Measurements from ENCODE around the gene GPC6. TPM values are rescaled to one million over a fixed set of nuclear protein-coding genes. Genes with fewer than 3 reads are reported as not detected.

GPC6 gene
- total RNA-seq, 2 donors from 2014 or later: 1.6 to 4.0 TPM

DNA sequence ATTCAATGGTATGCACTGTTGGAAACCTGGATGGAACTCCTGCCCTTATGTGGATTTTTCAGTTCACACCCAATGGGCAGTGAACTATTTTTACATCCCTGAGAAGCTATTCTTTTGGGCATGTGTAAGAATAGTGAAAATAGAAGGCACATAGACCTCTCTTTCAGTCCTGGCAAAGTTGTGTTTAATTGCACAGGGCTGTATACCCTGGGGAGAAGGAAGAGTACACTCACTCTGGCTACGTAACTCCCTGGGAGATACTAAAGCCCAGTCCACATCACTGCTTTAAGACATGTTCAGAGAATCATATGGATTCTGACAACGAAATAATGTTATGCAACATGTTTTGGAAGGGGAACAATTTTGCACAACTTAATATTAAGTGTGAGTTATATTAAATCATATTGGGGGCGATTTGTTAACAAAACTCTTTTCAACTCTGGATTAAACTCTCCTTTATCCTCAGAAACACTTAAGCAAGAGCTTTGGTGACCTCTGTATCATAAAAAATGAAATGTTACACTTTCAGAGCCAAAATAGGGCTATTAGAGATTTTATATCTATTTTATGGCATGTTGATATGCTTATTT lies 1086.8 kb downstream of the GPC6 start:
- no peaks in the 10 kb centered on the region for H3K27me3 ChIP-seq
- H3K9me3 ChIP-seq: no peaks in the 10 kb centered on the region
- DNase-seq (no peak), ATAC-seq (no peak)
- intact Hi-C loops (cut with DNase I): no loop called here
- peaks cover 4% of the 10 kb centered on the region for H3K4me1 ChIP-seq
- no peaks in the 10 kb centered on the region for H3K36me3 ChIP-seq (replicated peaks in 1 of 2; ENCODE audit: insufficient read depth in 1 of 2, low read depth in 2 of 2)
- TF ChIP-seq, protein P1, sequence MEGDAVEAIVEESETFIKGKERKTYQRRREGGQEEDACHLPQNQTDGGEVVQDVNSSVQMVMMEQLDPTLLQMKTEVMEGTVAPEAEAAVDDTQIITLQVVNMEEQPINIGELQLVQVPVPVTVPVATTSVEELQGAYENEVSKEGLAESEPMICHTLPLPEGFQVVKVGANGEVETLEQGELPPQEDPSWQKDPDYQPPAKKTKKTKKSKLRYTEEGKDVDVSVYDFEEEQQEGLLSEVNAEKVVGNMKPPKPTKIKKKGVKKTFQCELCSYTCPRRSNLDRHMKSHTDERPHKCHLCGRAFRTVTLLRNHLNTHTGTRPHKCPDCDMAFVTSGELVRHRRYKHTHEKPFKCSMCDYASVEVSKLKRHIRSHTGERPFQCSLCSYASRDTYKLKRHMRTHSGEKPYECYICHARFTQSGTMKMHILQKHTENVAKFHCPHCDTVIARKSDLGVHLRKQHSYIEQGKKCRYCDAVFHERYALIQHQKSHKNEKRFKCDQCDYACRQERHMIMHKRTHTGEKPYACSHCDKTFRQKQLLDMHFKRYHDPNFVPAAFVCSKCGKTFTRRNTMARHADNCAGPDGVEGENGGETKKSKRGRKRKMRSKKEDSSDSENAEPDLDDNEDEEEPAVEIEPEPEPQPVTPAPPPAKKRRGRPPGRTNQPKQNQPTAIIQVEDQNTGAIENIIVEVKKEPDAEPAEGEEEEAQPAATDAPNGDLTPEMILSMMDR (IDR thresholded peaks at IDR 0.05): no peak
- TF ChIP-seq POLR2A (IDR thresholded peaks at IDR 0.05): no peak
- H3K4me3 ChIP-seq: no peak overlapping the region
- 78 to 94% methylated on average over 3 of the region's 3 CpGs for WGBS, 2 donors
- no peak overlapping the region for H3K27ac ChIP-seq

DNA sequence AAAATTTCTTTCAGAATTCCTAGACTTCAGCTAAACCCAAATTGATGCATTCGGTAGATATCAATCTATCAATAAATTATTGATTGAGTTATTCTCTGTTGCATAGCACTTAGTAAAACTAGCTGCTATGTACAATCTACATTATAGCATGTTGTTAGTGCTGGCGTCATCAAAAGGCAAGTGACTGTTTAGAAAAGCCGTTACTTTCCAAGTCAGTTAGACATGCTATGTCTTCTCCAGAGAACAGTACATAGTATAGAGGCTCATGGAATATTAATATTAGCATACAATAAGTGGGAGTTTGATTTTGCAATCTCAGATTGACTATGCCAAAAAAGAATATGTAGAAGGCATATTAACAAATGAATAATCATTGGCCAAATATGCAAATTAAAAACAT lies 1087.3 kb downstream of the GPC6 start:
- WGBS, 2 donors: 85 to 93% methylated on average over 3 of the region's 3 CpGs
- intact Hi-C loops (cut with DNase I): no loop called here
- H3K4me1 ChIP-seq: peaks cover 4% of the 10 kb centered on the region

DNA sequence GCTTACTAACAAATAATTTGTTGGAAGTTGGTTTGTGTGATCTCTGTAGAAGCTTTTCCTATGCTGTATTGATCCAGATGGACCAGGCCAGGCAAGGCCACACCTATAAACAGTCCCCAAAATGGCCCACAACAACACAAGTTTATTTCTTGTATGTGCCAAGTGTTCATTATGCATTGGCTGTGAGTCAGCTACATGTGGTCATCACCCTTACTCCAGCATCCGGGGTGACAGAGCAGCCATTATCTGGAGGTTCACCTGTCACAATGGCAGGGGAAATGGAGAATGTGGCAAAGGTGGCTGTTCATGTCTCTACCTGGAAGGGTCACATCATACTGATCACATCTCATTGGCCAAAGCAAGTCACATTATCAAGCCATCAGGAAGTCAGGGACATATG lies 1088.6 kb downstream of the GPC6 start:
- Histone ChIP-seq H3K4me1 (peaks cover 4% of the 10 kb centered on the region), H3K27me3 (no peaks in the 10 kb centered on the region), H3K4me3 (no peak overlapping the region), H3K36me3 (replicated peaks in 1 of 2; ENCODE audit: insufficient read depth in 1 of 2, low read depth in 2 of 2) (no peaks in the 10 kb centered on the region), H3K27ac (no peak overlapping the region), H3K9me3 (no peaks in the 10 kb centered on the region)
- 87 to 100% methylated on average over 1 of the region's 1 CpG for WGBS, 2 donors
- no peak for TF ChIP-seq POLR2A (IDR thresholded peaks at IDR 0.05)
- TF ChIP-seq, protein P1 (IDR thresholded peaks at IDR 0.05): no peak
- intact Hi-C loops (cut with DNase I): no loop called here
- ATAC-seq: no peak
- DNase-seq: no peak

More for the DNA sequence above, 1087.3 kb downstream of the GPC6 start:
- TF ChIP-seq POLR2A (IDR thresholded peaks at IDR 0.05): no peak
- TF ChIP-seq, protein P1 (IDR thresholded peaks at IDR 0.05): no peak
- Histone ChIP-seq H3K27me3 (no peaks in the 10 kb centered on the region), H3K9me3 (no peaks in the 10 kb centered on the region), H3K36me3 (replicated peaks in 1 of 2; ENCODE audit: insufficient read depth in 1 of 2, low read depth in 2 of 2) (no peaks in the 10 kb centered on the region), H3K27ac (no peak overlapping the region), H3K4me3 (no peak overlapping the region)
- ATAC-seq (no peak), DNase-seq (no peak)

DNA sequence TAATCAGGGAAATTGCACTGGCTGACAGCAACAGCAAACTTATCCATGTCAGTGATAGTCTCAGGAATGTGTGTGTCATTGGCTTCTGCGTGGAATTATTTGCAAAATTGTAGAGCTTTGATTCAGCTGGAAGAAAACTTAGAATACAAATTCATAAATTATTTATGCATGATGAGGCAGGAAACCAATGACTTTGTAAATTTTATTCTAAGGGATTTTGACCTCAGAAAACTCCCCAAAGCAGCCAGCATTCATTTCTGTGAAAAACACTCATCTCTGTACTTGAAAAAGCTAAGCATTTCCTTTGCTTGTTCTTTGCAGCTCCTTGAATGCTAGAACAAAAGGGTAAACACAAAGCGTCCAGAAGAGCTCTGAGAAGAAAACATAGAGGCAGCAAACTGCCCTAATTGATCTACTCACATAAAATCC lies 1090.5 kb downstream of the GPC6 start:
- Histone ChIP-seq H3K27me3 (no peaks in the 10 kb centered on the region), H3K27ac (no peak overlapping the region), H3K9me3 (no peaks in the 10 kb centered on the region), H3K4me1 (peaks cover 4% of the 10 kb centered on the region), H3K4me3 (no peak overlapping the region), H3K36me3 (replicated peaks in 1 of 2; ENCODE audit: insufficient read depth in 1 of 2, low read depth in 2 of 2) (no peaks in the 10 kb centered on the region)
- TF ChIP-seq, protein P1 (IDR thresholded peaks at IDR 0.05): no peak
- TF ChIP-seq POLR2A (IDR thresholded peaks at IDR 0.05): no peak
- intact Hi-C loops (cut with DNase I): no loop called here
- DNase-seq (no peak), ATAC-seq (no peak)
- WGBS, 2 donors: 51 to 59% methylated on average over 2 of the region's 2 CpGs

DNA sequence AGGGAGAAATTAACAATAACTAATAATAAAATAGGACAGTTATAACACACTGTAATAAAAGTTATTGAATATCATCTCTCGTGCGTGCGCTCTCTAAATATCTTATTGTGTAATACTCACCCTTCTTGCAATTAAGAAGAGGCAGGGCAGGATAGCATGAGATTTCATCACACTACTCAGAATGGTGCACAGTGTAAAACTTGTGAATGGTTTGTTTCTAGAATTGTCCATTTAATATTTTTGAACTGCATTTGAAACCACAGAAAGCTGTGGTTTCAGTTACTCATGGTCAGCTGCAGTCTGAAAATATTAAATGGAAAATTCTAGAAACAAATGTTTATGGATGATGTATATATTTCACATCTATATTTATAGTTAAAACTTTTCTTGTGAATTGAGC lies 1091.8 kb downstream of the GPC6 start:
- 85 to 93% methylated on average over 3 of the region's 3 CpGs for WGBS, 2 donors
- Histone ChIP-seq H3K4me3 (no peak overlapping the region), H3K36me3 (replicated peaks in 1 of 2; ENCODE audit: insufficient read depth in 1 of 2, low read depth in 2 of 2) (no peaks in the 10 kb centered on the region), H3K27ac (no peak overlapping the region), H3K4me1 (no peaks in the 10 kb centered on the region), H3K9me3 (no peaks in the 10 kb centered on the region), H3K27me3 (no peaks in the 10 kb centered on the region)
- no peak for DNase-seq
- intact Hi-C loops (cut with DNase I): no loop called here
- no peak for ATAC-seq
- TF ChIP-seq, protein P1 (IDR thresholded peaks at IDR 0.05): no peak
- TF ChIP-seq POLR2A (IDR thresholded peaks at IDR 0.05): no peak
